ENCODE measurements around the gene CADPS2. TPM values are rescaled to one million over a fixed set of nuclear protein-coding genes. Genes with fewer than 3 reads are reported as not detected.

The CADPS2 gene
- total and polyA plus RNA-seq, 7 donors = 1.5 to 3.6 (median 2.1) TPM

DNA sequence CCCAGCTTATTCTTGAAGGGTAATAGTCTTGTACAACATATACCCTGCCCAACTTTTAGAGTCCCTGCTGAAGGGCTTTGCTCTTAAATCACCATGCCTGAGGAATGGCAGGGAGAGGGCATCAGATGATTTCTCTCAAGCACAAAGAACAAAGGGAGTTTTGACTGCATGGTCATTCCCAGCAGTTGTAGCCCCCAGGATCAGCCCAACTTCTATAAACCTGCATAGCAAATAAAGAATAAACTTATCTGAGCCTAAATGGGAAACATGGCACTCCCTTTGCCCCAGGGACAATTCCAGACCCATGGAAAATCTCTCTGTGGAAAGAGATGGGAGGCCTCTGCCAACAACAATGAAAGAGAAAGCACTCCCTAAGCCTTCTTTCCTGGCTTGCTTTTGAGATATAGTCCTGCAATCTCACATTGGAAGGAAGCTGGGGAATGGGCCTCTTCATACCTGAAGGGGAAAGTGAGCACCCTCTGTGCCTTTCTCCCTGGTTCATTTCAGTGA lies 18.7 kb downstream of the CADPS2 start:
- H3K36me3 ChIP-seq (ENCODE audit: insufficient read depth in 1 of 2, low read depth in 1 of 2) = no peaks in the 10 kb centered on the region
- H3K4me1 ChIP-seq = no peaks in the 10 kb centered on the region
- ATAC-seq (no peak), DNase-seq (no peak)
- H3K4me3 ChIP-seq = no peak overlapping the region
- no peak overlapping the region for H3K27ac ChIP-seq
- intact Hi-C loops (cut with DNase I) = no loop called here
- TF ChIP-seq, protein P1, sequence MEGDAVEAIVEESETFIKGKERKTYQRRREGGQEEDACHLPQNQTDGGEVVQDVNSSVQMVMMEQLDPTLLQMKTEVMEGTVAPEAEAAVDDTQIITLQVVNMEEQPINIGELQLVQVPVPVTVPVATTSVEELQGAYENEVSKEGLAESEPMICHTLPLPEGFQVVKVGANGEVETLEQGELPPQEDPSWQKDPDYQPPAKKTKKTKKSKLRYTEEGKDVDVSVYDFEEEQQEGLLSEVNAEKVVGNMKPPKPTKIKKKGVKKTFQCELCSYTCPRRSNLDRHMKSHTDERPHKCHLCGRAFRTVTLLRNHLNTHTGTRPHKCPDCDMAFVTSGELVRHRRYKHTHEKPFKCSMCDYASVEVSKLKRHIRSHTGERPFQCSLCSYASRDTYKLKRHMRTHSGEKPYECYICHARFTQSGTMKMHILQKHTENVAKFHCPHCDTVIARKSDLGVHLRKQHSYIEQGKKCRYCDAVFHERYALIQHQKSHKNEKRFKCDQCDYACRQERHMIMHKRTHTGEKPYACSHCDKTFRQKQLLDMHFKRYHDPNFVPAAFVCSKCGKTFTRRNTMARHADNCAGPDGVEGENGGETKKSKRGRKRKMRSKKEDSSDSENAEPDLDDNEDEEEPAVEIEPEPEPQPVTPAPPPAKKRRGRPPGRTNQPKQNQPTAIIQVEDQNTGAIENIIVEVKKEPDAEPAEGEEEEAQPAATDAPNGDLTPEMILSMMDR (IDR thresholded peaks at IDR 0.05) = no peak
- peaks cover 0 to 2% (median 0%) of the 10 kb centered on the region in 3 donors for H3K27me3 ChIP-seq (ENCODE audit: insufficient read depth in 3 of 3, low read length in 2 of 3)
- H3K9me3 ChIP-seq = peaks cover 9% of the 10 kb centered on the region

DNA sequence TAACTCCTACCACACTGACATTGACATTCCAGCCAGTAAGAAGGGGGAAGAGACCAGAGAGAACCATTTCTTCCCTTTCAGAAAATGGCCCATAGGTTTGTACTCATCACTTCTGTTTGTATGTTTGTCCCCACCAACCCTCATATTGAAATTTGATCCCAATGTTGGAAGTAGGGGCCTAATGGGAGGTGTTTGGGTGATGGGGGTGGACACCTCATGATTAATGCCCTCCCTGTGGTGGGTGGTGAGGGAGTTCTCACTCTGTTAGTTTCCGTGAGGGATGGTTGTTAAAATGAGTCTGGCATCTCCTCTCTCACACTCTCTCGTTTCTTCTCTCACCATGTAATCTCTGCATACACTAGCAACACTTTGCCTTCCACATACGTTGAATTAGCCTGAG lies 21.4 kb downstream of the CADPS2 start:
- TF ChIP-seq, protein P1 (IDR thresholded peaks at IDR 0.05) = no peak

DNA sequence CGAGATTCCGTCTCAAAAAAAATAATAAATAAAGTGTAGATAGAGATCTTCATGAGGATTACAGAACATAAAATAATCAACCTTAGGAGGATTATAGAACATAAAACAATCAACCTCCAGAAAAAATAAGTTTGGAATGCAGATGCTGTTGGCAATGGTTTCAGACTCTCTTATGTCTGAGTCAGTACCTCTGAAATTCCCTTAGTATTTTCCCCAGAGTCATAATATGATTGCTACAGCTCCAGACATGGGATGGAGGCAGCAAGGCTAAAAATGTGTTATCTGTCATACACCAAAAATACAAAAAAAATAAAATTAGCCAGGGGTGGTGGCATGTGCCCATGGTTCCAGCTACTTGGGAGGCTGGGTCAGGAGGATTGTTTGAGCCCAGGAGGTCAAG lies 22.2 kb downstream of the CADPS2 start:
- ATAC-seq = no peak
- intact Hi-C loops (cut with DNase I) = no loop called here
- H3K4me1 ChIP-seq = no peaks in the 10 kb centered on the region
- no peak overlapping the region for H3K27ac ChIP-seq
- H3K27me3 ChIP-seq (ENCODE audit: insufficient read depth in 3 of 3, low read length in 2 of 3) = peaks cover 0 to 2% (median 0%) of the 10 kb centered on the region in 3 donors
- TF ChIP-seq, protein P1 (IDR thresholded peaks at IDR 0.05) = no peak
- H3K36me3 ChIP-seq (ENCODE audit: insufficient read depth in 1 of 2, low read depth in 1 of 2) = no peaks in the 10 kb centered on the region
- peaks cover under 1% of the 10 kb centered on the region for H3K9me3 ChIP-seq
- no peak for DNase-seq
- WGBS, 3 donors = 89 to 100% (median 94%) methylated on average over 2 of the region's 2 CpGs
- H3K4me3 ChIP-seq = no peak overlapping the region

More for the DNA sequence above, 21.4 kb downstream of the CADPS2 start:
- no peak overlapping the region for H3K4me3 ChIP-seq
- peaks cover 8% of the 10 kb centered on the region for H3K9me3 ChIP-seq
- 61 to 63% (median 63%) methylated on average over 3 of the region's 3 CpGs for WGBS, 3 donors
- no peaks in the 10 kb centered on the region for H3K36me3 ChIP-seq (ENCODE audit: insufficient read depth in 1 of 2, low read depth in 1 of 2)
- H3K27ac ChIP-seq = no peak overlapping the region
- H3K4me1 ChIP-seq = no peaks in the 10 kb centered on the region
- H3K27me3 ChIP-seq (ENCODE audit: insufficient read depth in 3 of 3, low read length in 2 of 3) = peaks cover 0 to 2% (median 0%) of the 10 kb centered on the region in 3 donors
- ATAC-seq (no peak), DNase-seq (no peak)
- intact Hi-C loops (cut with DNase I) = no loop called here

DNA sequence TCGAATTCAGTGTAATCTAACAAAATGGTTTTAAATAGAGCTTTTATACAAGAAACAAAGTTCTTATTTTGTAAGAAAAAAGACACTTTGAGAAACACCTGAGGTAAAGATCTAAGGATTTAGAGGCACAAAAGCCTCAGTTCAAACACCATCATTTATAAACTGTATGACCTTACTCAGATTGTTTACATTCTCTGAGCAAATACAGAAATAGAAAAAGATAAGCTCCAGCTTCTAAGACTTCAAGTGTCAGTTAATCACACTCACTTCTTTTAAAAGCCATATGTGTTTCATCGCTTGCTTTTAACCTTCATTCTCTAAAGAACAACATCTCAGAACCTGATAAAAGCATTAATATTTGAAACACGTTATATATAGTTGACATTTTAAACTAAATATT lies 27.9 kb downstream of the CADPS2 start:
- no peaks in the 10 kb centered on the region for H3K9me3 ChIP-seq
- 89 to 97% (median 96%) methylated on average over 3 of the region's 3 CpGs for WGBS, 3 donors
- ATAC-seq = no peak

More for the DNA sequence above, 27.9 kb downstream of the CADPS2 start:
- TF ChIP-seq, protein P1 (IDR thresholded peaks at IDR 0.05) = no peak
- Histone ChIP-seq H3K27me3 (ENCODE audit: insufficient read depth in 3 of 3, low read length in 2 of 3) (peaks cover 0 to 4% (median 0%) of the 10 kb centered on the region in 3 donors), H3K27ac (no peak overlapping the region), H3K4me1 (no peaks in the 10 kb centered on the region), H3K4me3 (no peak overlapping the region), H3K36me3 (ENCODE audit: insufficient read depth in 1 of 2, low read depth in 1 of 2) (no peaks in the 10 kb centered on the region)
- intact Hi-C loops (cut with DNase I) = no loop called here
- no peak for DNase-seq

Measured in psoas muscle (tissue), 8 donors.